ENCODE results near the gene ARHGEF9.
"Not testable (repeated sequence)": the region's sequence is repeated elsewhere in the genome, so short reads cannot be mapped to it uniquely, and the experiment has no call there.

The ARHGEF9 gene

GRCh38 chrX:63657821-63658220 is 127.2 kb downstream of the ARHGEF9 start:
- no peak for DNase-seq

DNA sequence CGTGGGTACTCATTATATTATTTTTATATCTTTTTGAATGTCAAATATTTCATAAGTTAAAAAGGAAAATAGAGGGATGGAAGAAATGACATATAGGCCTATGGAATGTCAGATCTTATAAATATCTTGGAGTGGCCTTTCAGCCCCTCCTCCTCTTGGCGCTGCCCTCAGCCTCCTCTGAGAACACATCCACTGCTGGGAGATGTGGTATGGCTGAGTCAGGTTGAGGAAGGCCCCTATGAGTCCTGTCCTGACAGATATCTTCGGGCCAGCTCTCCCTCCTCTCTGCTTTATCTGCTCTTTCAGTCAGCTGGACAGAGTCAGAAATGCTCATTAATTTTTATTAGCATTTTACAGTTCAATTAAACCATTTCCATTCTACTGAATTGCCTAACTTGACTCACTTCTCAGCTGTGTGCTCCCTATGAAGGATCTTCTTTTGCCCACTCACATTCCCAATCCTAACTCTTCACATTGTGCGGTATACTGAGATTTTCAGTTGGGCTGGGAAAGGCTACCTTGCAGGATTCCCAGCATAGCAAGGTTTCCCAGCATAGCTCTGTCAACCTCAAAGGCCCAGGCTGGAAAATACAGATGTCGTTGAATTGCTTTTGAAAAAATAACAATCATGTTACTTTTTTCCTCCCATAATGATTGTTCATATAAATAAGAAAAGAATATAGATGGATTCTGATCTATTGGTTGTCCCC is 128.0 kb downstream of the ARHGEF9 start:
- DNase-seq, result no peak

DNA sequence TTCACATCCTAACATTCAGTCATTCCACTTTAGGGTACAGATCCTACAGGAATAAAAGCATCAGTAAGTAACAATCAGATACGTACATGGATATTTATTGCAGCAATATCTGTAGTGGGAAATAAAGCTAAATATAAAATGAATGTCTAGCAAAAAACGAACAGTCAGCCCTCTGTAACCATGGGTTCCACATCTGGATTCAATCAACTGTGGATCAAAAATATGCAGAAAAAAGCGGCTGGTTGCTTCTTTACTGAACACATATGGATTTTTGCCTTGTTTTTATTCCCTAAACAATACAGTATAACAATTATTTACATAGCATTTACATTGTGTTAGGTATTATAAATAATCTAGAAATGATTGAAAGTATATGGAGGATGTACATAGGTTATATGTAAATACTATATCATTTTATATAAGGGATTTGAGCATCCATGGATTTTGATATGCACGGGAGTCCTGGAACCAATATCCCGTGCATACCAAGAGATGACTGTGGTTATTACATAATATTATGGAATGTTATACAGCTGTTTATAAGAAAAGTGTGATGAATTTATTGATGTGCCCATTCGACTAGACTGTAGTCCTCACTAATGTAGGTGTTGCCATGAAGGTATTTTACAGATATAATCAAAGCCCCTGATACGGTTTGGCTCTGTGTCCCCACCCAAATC is 132.8 kb downstream of the ARHGEF9 start:
- DNase-seq, result no peak

- not testable (repeated sequence) for DNase-seq
Measured at GRCh38 chrX:63645748-63646147, 139.3 kb downstream of the ARHGEF9 start.

GRCh38 chrX:63635750-63636149 is 149.3 kb downstream of the ARHGEF9 start:
- no peak for DNase-seq

DNA sequence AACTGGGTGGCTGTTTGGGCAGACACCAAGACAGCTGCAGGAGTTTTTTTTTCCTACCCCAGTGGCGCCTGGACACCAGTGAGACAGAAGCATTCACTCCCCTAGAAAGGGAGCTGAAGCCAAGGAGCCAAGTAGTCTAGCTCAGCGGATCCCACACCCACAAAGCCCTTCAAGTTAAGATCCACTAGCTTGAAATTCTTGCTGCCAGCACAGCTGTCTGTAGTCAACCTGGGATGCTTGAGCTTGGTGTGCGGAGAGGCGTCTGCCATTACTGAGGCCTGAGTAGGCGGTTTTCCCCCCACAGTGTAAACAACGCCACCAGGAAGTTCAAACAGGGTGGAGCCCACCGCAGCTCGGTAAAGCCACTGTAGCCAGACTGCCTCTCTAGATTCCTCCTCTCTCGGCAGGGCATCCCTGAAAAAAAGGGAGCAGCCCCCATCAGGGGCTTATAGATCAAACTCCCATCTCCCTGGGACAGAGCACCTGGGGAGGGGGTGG is 171.4 kb downstream of the ARHGEF9 start:
- no peak for DNase-seq

GRCh38 chrX:63585936-63586335 is 199.1 kb downstream of the ARHGEF9 start:
- no peak for DNase-seq
